IMR-90 (cell line): ENCODE data around the gene DACT2. TPM values are rescaled to one million over a fixed set of nuclear protein-coding genes. Genes with fewer than 3 reads are reported as not detected.

Experiments used
- ATAC-seq: fragments of 200-7000 bp; cut with Tn5 transposase; 2 replicates; pipeline ENCODE4 v1.9.1; 2020; ENCODE audit warnings: low read depth, mild to moderate bottlenecking, moderate library complexity
- BruUV-seq: library from RNA; stranded (reverse); fragments of 400-500 nt; replicated peaks from 2 replicates; lab custom pipeline; 2021; lab: Mats Ljungman, UMichigan
- CTCF ChIA-PET: fragments of 300-600 bp; formaldehyde crosslinking; extraction: SDS; loops from one replicate; lab custom pipeline; 2021; ENCODE audit warnings: antibody characterized with exemption; lab: Yijun Ruan, JAX
- POLR2A ChIA-PET: fragments of 300-600 bp; sonication (Branson Sonifier 250); formaldehyde crosslinking; loops from one replicate; lab custom pipeline; 2022; ENCODE audit warnings: antibody characterized with exemption; ENCODE audit not compliant: unreplicated experiment; lab: Charles Lee
- DNase-seq: peaks from one replicate; pipeline ENCODE4 v3.0.0; 2013
- H2AFZ ChIP-seq: replicated peaks from 2 replicates; pipeline ENCODE3; 2013; ENCODE audit warnings: low read length, mild to moderate bottlenecking; ENCODE audit not compliant: poor library complexity
- H2AK5ac ChIP-seq: 2 replicates; pipeline ENCODE4 v1.6.1; 2013; ENCODE audit warnings: low read depth, low read length, inconsistent platforms
- H2AK9ac ChIP-seq: replicated peaks from 2 replicates; pipeline ENCODE3; 2013; ENCODE audit warnings: mild to moderate bottlenecking, low read depth, low read length, moderate library complexity; ENCODE audit not compliant: poor library complexity
- H2BK120ac ChIP-seq: 2 replicates; pipeline ENCODE4 v1.6.1; 2013; ENCODE audit warnings: low read depth, low read length, inconsistent platforms
- H2BK15ac ChIP-seq: 3 replicates; pipeline ENCODE4 v1.6.1; 2013; ENCODE audit warnings: low read depth, low read length, inconsistent platforms
- H2BK20ac ChIP-seq: 2 replicates; pipeline ENCODE4 v1.6.1; 2013; ENCODE audit warnings: low read depth, mild to moderate bottlenecking, inconsistent platforms, low read length, moderate library complexity
- H2BK5ac ChIP-seq: 2 replicates; pipeline ENCODE4 v1.6.1; 2013; ENCODE audit warnings: mild to moderate bottlenecking, low read depth, low read length, inconsistent platforms; ENCODE audit not compliant: poor library complexity, severe bottlenecking
- H3K14ac ChIP-seq: replicated peaks from 2 replicates; pipeline ENCODE4 v1.6.1; 2013; ENCODE audit warnings: low read depth, low read length, inconsistent platforms
- H3K18ac ChIP-seq: 2 replicates; pipeline ENCODE4 v1.6.1; 2013; ENCODE audit warnings: low read depth, low read length, control low read depth
- H3K23ac ChIP-seq: 2 replicates; pipeline ENCODE4 v1.6.1; 2013; ENCODE audit warnings: low read depth, low read length, inconsistent platforms
- H3K27ac ChIP-seq: 2 replicates; pipeline ENCODE4 v1.5.1; 2013; ENCODE audit warnings: mild to moderate bottlenecking, control low read depth, low read length; ENCODE audit not compliant: insufficient read depth
- H3K27me3 ChIP-seq: 2 replicates; pipeline ENCODE4 v1.6.1; 2013; ENCODE audit warnings: low read length; ENCODE audit not compliant: control insufficient read depth, insufficient read depth
- H3K36me3 ChIP-seq: 2 replicates; pipeline ENCODE4 v1.6.1; 2013; ENCODE audit warnings: low read length, mixed read lengths; ENCODE audit not compliant: control insufficient read depth, insufficient read depth
- H3K4ac ChIP-seq: 2 replicates; pipeline ENCODE4 v1.6.1; 2013; ENCODE audit warnings: low read depth, low read length, inconsistent platforms
- H3K4me1 ChIP-seq: 2 replicates; pipeline ENCODE4 v1.6.1; 2013; ENCODE audit warnings: low read length, mixed read lengths; ENCODE audit not compliant: control insufficient read depth, insufficient read depth
- H3K4me2 ChIP-seq: 2 replicates; pipeline ENCODE4 v1.6.1; 2013; ENCODE audit warnings: low read depth, mild to moderate bottlenecking, control low read depth, low read length, moderate library complexity
- H3K4me3 ChIP-seq: 2 replicates; pipeline ENCODE4 v1.5.1; 2013; ENCODE audit warnings: low read depth, mild to moderate bottlenecking, control low read depth, low read length, moderate library complexity; ENCODE audit not compliant: insufficient read depth
- H3K56ac ChIP-seq: 2 replicates; pipeline ENCODE4 v1.6.1; 2013; ENCODE audit warnings: low read length, inconsistent platforms; ENCODE audit not compliant: insufficient read depth; ENCODE audit errors: extremely low read depth
- H3K79me1 ChIP-seq, 2 experiments: 2 replicates each; pipeline ENCODE4 v1.6.1; 2013; ENCODE audit warnings: low read length in 2 of 2, inconsistent platforms in 1 of 2, low read depth in 1 of 2
- H3K9ac ChIP-seq: 2 replicates; pipeline ENCODE4 v1.6.1; 2013; ENCODE audit warnings: low read depth, low read length, control low read depth
- H3K9me1 ChIP-seq: 2 replicates; pipeline ENCODE4 v1.6.1; 2013; ENCODE audit warnings: low read length, inconsistent platforms; ENCODE audit not compliant: insufficient read depth
- H3K9me3 ChIP-seq: 2 replicates; pipeline ENCODE4 v1.6.1; 2013; ENCODE audit warnings: low read length; ENCODE audit not compliant: control insufficient read depth, insufficient read depth
- H4K20me1 ChIP-seq: 2 replicates; pipeline ENCODE4 v1.6.1; 2013; ENCODE audit warnings: low read length, inconsistent platforms; ENCODE audit not compliant: insufficient read depth
- H4K5ac ChIP-seq: 2 replicates; pipeline ENCODE4 v1.6.1; 2013; ENCODE audit warnings: mild to moderate bottlenecking, low read depth, low read length, control low read depth
- H4K8ac ChIP-seq, 2 experiments: 2 replicates each; pipeline ENCODE4 v1.6.1; 2013; ENCODE audit warnings: low read depth in 2 of 2, low read length in 2 of 2, control low read depth in 1 of 2, inconsistent platforms in 1 of 2
- H4K91ac ChIP-seq: 2 replicates; pipeline ENCODE4 v1.6.1; 2013; ENCODE audit warnings: low read depth, low read length, inconsistent platforms; ENCODE audit not compliant: insufficient read depth
- BHLHE40 ChIP-seq: fragments of 150-350 bp; IDR thresholded peaks from 2 replicates; pipeline ENCODE4 v1.6.1; 2016; ENCODE audit warnings: mild to moderate bottlenecking, low read depth, low read length
- CEBPB ChIP-seq: IDR thresholded peaks from 2 replicates; pipeline ENCODE4 v1.6.1; 2012; ENCODE audit warnings: low read depth, low read length, improper control_type of control experiment
- CHD1 ChIP-seq: IDR thresholded peaks from 2 replicates; pipeline ENCODE4 v1.6.1; 2012; ENCODE audit warnings: low read depth, low read length, improper control_type of control experiment
- FOS ChIP-seq: fragments of 150-350 bp; IDR thresholded peaks from 2 replicates; pipeline ENCODE4 v1.6.1; 2016; ENCODE audit warnings: low read depth, low read length
- MAFK ChIP-seq: IDR thresholded peaks from 2 replicates; pipeline ENCODE4 v1.6.1; 2012; ENCODE audit warnings: low read depth, low read length, improper control_type of control experiment
- MAZ ChIP-seq: IDR thresholded peaks from 2 replicates; pipeline ENCODE4 v1.6.1; 2012; ENCODE audit warnings: low read depth, mild to moderate bottlenecking, low read length, improper control_type of control experiment, moderate library complexity, borderline replicate concordance
- MXI1 ChIP-seq: IDR thresholded peaks from 2 replicates; pipeline ENCODE4 v1.6.1; 2012; ENCODE audit warnings: low read depth, mild to moderate bottlenecking, low read length, moderate library complexity, borderline replicate concordance
- NFE2L2 ChIP-seq: fragments of 150-350 bp; IDR thresholded peaks from 2 replicates; pipeline ENCODE4 v1.6.1; 2016; ENCODE audit warnings: low read depth, mild to moderate bottlenecking, low read length
- POLR2A ChIP-seq: IDR thresholded peaks from 2 replicates; pipeline ENCODE4 v1.6.1; 2012; ENCODE audit warnings: mild to moderate bottlenecking, low read depth, low read length
- RAD21 ChIP-seq: IDR thresholded peaks from 2 replicates; pipeline ENCODE4 v1.6.1; 2012; ENCODE audit warnings: low read length, improper control_type of control experiment
- RCOR1 ChIP-seq: IDR thresholded peaks from 2 replicates; pipeline ENCODE4 v1.6.1; 2012; ENCODE audit warnings: mild to moderate bottlenecking, low read length, improper control_type of control experiment; ENCODE audit not compliant: insufficient replicate concordance
- RFX5 ChIP-seq: IDR thresholded peaks from 2 replicates; pipeline ENCODE4 v1.8.0; 2012; ENCODE audit warnings: low read depth, mild to moderate bottlenecking, low read length, moderate library complexity
- SMC3 ChIP-seq: fragments of 150-350 bp; IDR thresholded peaks from 2 replicates; pipeline ENCODE4 v1.6.1; 2016; ENCODE audit warnings: low read depth, mild to moderate bottlenecking, antibody characterized with exemption, low read length, moderate library complexity
- USF2 ChIP-seq: fragments of 150-350 bp; IDR thresholded peaks from 2 replicates; pipeline ENCODE4 v1.6.1; 2017; ENCODE audit warnings: mild to moderate bottlenecking, antibody characterized with exemption, low read length, low read depth
- WGBS, 2 experiments: methylation state at CpG; one replicate each; pipeline versions ENCODE4 v1.1.5 to v1.1.7; 2013; ENCODE audit warnings: missing lambda C conversion rate in 2 of 2; ENCODE audit not compliant: insufficient read length in 1 of 2; ENCODE audit errors: extremely low coverage in 2 of 2; 5-methylcytosine and 5-hydroxymethylcytosine counted together
- dilution Hi-C: fragments of 300-500 bp; cut with HindIII; formaldehyde crosslinking; loops from one replicate; pipeline ENCODE4 v1.14.3; 2018; ENCODE audit warnings: low sequenced_read_pairs; ENCODE audit not compliant: unreplicated experiment
- in situ Hi-C: fragments of 300-500 bp; cut with MboI; formaldehyde crosslinking; loops from 3 replicates; pipeline ENCODE4 v1.14.3; 2019; ENCODE audit warnings: low sequenced_read_pairs, inconsistent platforms, mixed read lengths
- intact Hi-C: fragments of 100-400 bp; cut with micrococcal nuclease; formaldehyde crosslinking; loops from 2 replicates; pipeline ENCODE4 v1.10.0; 2022
- polyA plus RNA-seq, 3 experiments: library from polyadenylated mRNA; depleted of rRNA; stranded (reverse); fragments of >200 nt; gene quantifications; 2 replicates each; pipeline ENCODE4 v1.2.3, GENCODE V29; 2012; ENCODE audit warnings: low replicate concordance in 1 of 3
- total RNA-seq: library from RNA; depleted of rRNA; stranded (reverse); fragments of >200 nt; gene quantifications from 2 replicates; pipeline ENCODE4 v1.2.3, GENCODE V29; 2012
- TF ChIP-seq, protein P1 (sequence below): fragments of 150-350 bp; IDR thresholded peaks from 2 replicates; pipeline ENCODE4 v1.6.1; 2016; ENCODE audit warnings: low read depth, mild to moderate bottlenecking, low read length, moderate library complexity, borderline replicate concordance
- TF ChIP-seq, protein P2 (sequence below): conservative IDR thresholded peaks from 2 replicates; pipeline ENCODE4 v1.5.1; 2012; ENCODE audit warnings: mild to moderate bottlenecking, low read depth, low read length, improper control_type of control experiment

DACT2 gene
- total and polyA plus RNA-seq, 2 of the 4 experiments (the other 2 are of a cell fraction): not detected

DNA sequence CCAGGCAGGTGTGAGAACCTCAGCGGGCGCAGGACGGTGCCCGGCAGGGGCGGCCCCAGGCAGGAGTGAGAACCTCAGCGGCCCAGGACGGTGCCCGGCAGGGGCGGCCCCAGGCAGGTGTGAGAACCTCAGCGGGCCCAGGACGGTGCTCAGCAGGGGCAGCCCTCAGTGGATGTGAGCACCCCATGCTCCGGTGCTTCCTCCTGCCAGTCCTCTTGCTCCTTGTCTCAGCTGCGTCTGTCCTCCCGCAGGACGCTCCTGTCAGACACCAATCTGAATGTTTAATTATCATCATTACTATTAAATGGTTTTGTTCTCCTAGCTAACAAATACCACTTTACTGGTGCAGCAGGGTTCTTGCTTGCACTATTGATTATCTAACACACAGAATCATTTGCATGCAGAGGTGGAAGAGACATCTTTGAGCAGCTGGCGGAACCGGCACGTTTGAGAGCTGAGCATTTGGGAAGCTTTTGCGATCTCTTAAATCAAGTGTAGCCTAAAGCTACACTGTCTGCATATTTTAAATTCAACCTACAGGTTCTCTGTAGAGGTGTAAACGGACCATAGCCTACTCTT is 39.4 kb upstream of the DACT2 start:
- ATAC-seq: no peak
- Histone ChIP-seq H4K8ac (no peak overlapping the region), H2BK20ac (no peak overlapping the region), H3K9me3 (peaks cover 25% of the 10 kb centered on the region), H3K4me1 (no peaks in the 10 kb centered on the region), H3K9me1 (no peaks in the 10 kb centered on the region), H4K91ac (no peak overlapping the region), H2AK5ac (no peak overlapping the region), H2BK5ac (no peak overlapping the region), H3K36me3 (no peaks in the 10 kb centered on the region), H2BK15ac (no peak overlapping the region), H3K4me3 (no peak overlapping the region), H2AFZ (no peak overlapping the region), H3K9ac (no peak overlapping the region), H3K23ac (no peak overlapping the region), H3K18ac (no peak overlapping the region), H3K4ac (no peak overlapping the region), H2AK9ac (no peak overlapping the region), H4K5ac (no peak overlapping the region), H4K20me1 (no peaks in the 10 kb centered on the region), H3K27ac (no peak overlapping the region), H3K56ac (no peak overlapping the region), H3K79me1 (no peaks in the 10 kb centered on the region), H3K14ac (no peak overlapping the region), H3K4me2 (no peak overlapping the region), H3K27me3 (no peaks in the 10 kb centered on the region), H2BK120ac (no peak overlapping the region)
- no TSS peak for BruUV-seq
- DNase-seq: no peak
- in situ Hi-C loops: no loop called here
- ChIA-PET POLR2A (no interaction called here), CTCF (no interaction called here)
- intact Hi-C loops: no loop called here
- 13% methylated on average over 1 of the region's 20 CpGs; no CpG with 5 or more reads in 1 of the 2 experiments for WGBS, 2 experiments
- TF ChIP-seq RCOR1: no peak
- no peak for TF ChIP-seq CHD1
- no peak for TF ChIP-seq FOS
- no peak for TF ChIP-seq MXI1
- no peak for TF ChIP-seq SMC3
- TF ChIP-seq RFX5: no peak
- no peak for TF ChIP-seq POLR2A
- no peak for TF ChIP-seq NFE2L2
- TF ChIP-seq, protein P1, sequence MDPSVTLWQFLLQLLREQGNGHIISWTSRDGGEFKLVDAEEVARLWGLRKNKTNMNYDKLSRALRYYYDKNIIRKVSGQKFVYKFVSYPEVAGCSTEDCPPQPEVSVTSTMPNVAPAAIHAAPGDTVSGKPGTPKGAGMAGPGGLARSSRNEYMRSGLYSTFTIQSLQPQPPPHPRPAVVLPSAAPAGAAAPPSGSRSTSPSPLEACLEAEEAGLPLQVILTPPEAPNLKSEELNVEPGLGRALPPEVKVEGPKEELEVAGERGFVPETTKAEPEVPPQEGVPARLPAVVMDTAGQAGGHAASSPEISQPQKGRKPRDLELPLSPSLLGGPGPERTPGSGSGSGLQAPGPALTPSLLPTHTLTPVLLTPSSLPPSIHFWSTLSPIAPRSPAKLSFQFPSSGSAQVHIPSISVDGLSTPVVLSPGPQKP: no peak
- no peak for TF ChIP-seq RAD21
- no peak for TF ChIP-seq MAZ
- no peak for TF ChIP-seq BHLHE40
- TF ChIP-seq, protein P2, sequence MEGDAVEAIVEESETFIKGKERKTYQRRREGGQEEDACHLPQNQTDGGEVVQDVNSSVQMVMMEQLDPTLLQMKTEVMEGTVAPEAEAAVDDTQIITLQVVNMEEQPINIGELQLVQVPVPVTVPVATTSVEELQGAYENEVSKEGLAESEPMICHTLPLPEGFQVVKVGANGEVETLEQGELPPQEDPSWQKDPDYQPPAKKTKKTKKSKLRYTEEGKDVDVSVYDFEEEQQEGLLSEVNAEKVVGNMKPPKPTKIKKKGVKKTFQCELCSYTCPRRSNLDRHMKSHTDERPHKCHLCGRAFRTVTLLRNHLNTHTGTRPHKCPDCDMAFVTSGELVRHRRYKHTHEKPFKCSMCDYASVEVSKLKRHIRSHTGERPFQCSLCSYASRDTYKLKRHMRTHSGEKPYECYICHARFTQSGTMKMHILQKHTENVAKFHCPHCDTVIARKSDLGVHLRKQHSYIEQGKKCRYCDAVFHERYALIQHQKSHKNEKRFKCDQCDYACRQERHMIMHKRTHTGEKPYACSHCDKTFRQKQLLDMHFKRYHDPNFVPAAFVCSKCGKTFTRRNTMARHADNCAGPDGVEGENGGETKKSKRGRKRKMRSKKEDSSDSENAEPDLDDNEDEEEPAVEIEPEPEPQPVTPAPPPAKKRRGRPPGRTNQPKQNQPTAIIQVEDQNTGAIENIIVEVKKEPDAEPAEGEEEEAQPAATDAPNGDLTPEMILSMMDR: no peak
- no peak for TF ChIP-seq MAFK
- no peak for TF ChIP-seq USF2
- TF ChIP-seq CEBPB: no peak
- dilution Hi-C loops: no loop called here
